Endothelial cell of umbilical vein (primary cell): ENCODE measurements around the gene CCDC167. TPM values are rescaled to one million over a fixed set of nuclear protein-coding genes. Genes with fewer than 3 reads are reported as not detected.

ENCODE experiments used
- Bru-seq: library from RNA; stranded (reverse); fragments of 400-500 nt; gene quantifications from one replicate; lab custom pipeline; 2021; lab: Mats Ljungman, UMichigan
- BruChase-seq, 2 experiments: library from RNA; stranded (reverse); fragments of 400-500 nt; gene quantifications; one replicate each; lab custom pipeline; 2021; lab: Mats Ljungman, UMichigan
- BruUV-seq: library from RNA; stranded (reverse); fragments of 400-500 nt; replicated peaks from 2 replicates; lab custom pipeline; 2021; lab: Mats Ljungman, UMichigan
- CTCF ChIA-PET: fragments of 300-600, 350-600 bp; sonication (Branson Sonifier 250); formaldehyde crosslinking; loops from one replicate; lab custom pipeline; 2021; ENCODE audit warnings: antibody characterized with exemption, inconsistent platforms; lab: Charles Lee
- POLR2A ChIA-PET: fragments of 300-600, 350-600 bp; sonication (Branson Sonifier 250); formaldehyde crosslinking; loops from one replicate; lab custom pipeline; 2021; ENCODE audit warnings: antibody characterized with exemption, inconsistent platforms; lab: Charles Lee
- DNase-seq: peaks from one replicate; pipeline ENCODE4 v3.0.0-alpha.2; 2011; ENCODE audit warnings: low read depth, low spot score
- FAIRE-seq: peaks from 2 replicates; lab custom pipeline; 2011; peaks lifted over from hg19 to GRCh38; lab: Jason Lieb, UNC
- H2AFZ ChIP-seq: 2 replicates; pipeline ENCODE4 v1.6.0; 2012; ENCODE audit warnings: low read depth, low read length, control low read depth, inconsistent platforms
- H3K27ac ChIP-seq: 2 replicates; pipeline ENCODE4 v1.5.1; 2011; ENCODE audit warnings: low read depth, mild to moderate bottlenecking, control low read depth, low read length, moderate library complexity; ENCODE audit not compliant: insufficient read depth
- H3K27me3 ChIP-seq, 2 experiments: 2 replicates each; pipeline versions ENCODE4 v1.6.0 to v1.6.1; 2011; ENCODE audit warnings: low read length in 2 of 2, mixed read lengths in 1 of 2; ENCODE audit not compliant: control insufficient read depth in 2 of 2, insufficient read depth in 2 of 2
- H3K36me3 ChIP-seq, 2 experiments: 2 replicates in 1 of 2; 3 replicates in 1 of 2; pipeline ENCODE4 v1.5.1; 2011; ENCODE audit warnings: low read length in 2 of 2, mild to moderate bottlenecking in 1 of 2, moderate library complexity in 1 of 2; ENCODE audit not compliant: control insufficient read depth in 2 of 2, insufficient read depth in 2 of 2; ENCODE audit errors: extremely low read depth in 1 of 2
- H3K4me1 ChIP-seq: 3 replicates; pipeline ENCODE4 v1.5.1; 2011; ENCODE audit warnings: mild to moderate bottlenecking, low read length; ENCODE audit not compliant: control insufficient read depth, insufficient read depth; ENCODE audit errors: extremely low read depth
- H3K4me2 ChIP-seq: 2 replicates; pipeline ENCODE4 v1.6.1; 2011; ENCODE audit warnings: low read length, control low read depth, mixed read lengths; ENCODE audit not compliant: insufficient read depth
- H3K4me3 ChIP-seq, 3 experiments: fragments of 200-600 bp in 1 of 3; sonication (generic), shearing (Covaris generic) in 1 of 3; replicated peaks in 1 of 3; 2 replicates each; pipeline ENCODE4 v1.5.1; 2011 to 2016; ENCODE audit warnings: control low read depth in 3 of 3, low read length in 3 of 3, mild to moderate bottlenecking in 2 of 3, inconsistent platforms in 1 of 3, low read depth in 1 of 3, moderate library complexity in 1 of 3; ENCODE audit not compliant: insufficient read depth in 1 of 3
- H3K79me2 ChIP-seq: 2 replicates; pipeline ENCODE4 v1.6.0; 2012; ENCODE audit warnings: low read length, inconsistent platforms; ENCODE audit not compliant: control insufficient read depth, insufficient read depth
- H3K9ac ChIP-seq: replicated peaks from 2 replicates; pipeline ENCODE3; 2011; ENCODE audit warnings: low read length, control low read depth; ENCODE audit not compliant: insufficient read depth; ENCODE audit errors: extremely low read depth
- H3K9me1 ChIP-seq: replicated peaks from 3 replicates; pipeline ENCODE4 v1.6.0; 2011; ENCODE audit warnings: mild to moderate bottlenecking, low read length; ENCODE audit not compliant: control insufficient read depth, insufficient read depth; ENCODE audit errors: extremely low read depth
- H3K9me3 ChIP-seq: replicated peaks from 2 replicates; pipeline ENCODE4 v1.5.1; 2012; ENCODE audit warnings: low read length, inconsistent platforms; ENCODE audit not compliant: control insufficient read depth, insufficient read depth
- H4K20me1 ChIP-seq: replicated peaks from 2 replicates; pipeline ENCODE3; 2011; ENCODE audit warnings: mild to moderate bottlenecking, low read length; ENCODE audit not compliant: control insufficient read depth, insufficient read depth; ENCODE audit errors: extremely low read depth
- FOS ChIP-seq: IDR thresholded peaks from 2 replicates; pipeline ENCODE4 v1.6.1; 2011; ENCODE audit warnings: mild to moderate bottlenecking, low read length, moderate library complexity, borderline replicate concordance; ENCODE audit not compliant: insufficient read depth
- GATA2 ChIP-seq: IDR thresholded peaks from 2 replicates; pipeline ENCODE4 v1.7.0; 2011; ENCODE audit warnings: low read depth, mild to moderate bottlenecking, moderate library complexity, mixed read lengths, low read length; ENCODE audit not compliant: insufficient read length, insufficient read depth
- JUN ChIP-seq: IDR thresholded peaks from 2 replicates; pipeline ENCODE4 v1.6.1; 2011; ENCODE audit warnings: borderline replicate concordance, low read depth; ENCODE audit not compliant: insufficient read length, insufficient read depth
- MAX ChIP-seq: IDR thresholded peaks from 2 replicates; pipeline ENCODE4 v1.6.1; 2011; ENCODE audit not compliant: insufficient read depth, insufficient read length
- MYC ChIP-seq: IDR thresholded peaks from one replicate; pipeline ENCODE4 v1.6.1; 2011; ENCODE audit warnings: mild to moderate bottlenecking, low read depth, low read length
- POLR2A ChIP-seq: IDR thresholded peaks from 2 replicates; pipeline ENCODE4 v1.6.1; 2012; ENCODE audit warnings: low read depth, mild to moderate bottlenecking, control low read depth, low read length
- POLR2AphosphoS5 ChIP-seq: IDR thresholded peaks from 2 replicates; pipeline ENCODE4 v1.6.1; 2012; ENCODE audit warnings: low read depth, mild to moderate bottlenecking, control low read depth, low read length, moderate library complexity; ENCODE audit not compliant: insufficient read depth
- dilution Hi-C: fragments of 300-500 bp; cut with MboI; formaldehyde crosslinking; loops from one replicate; pipeline ENCODE4 v1.15.0; 2019; ENCODE audit warnings: low sequenced_read_pairs; ENCODE audit not compliant: extremely low pct_ligation_motif_present
- intact Hi-C: fragments of 100-400 bp; cut with micrococcal nuclease; formaldehyde crosslinking; loops from one replicate; pipeline ENCODE4 v1.10.0; 2022
- long read RNA-seq: library from polyadenylated mRNA; stranded (forward); transcript quantifications from one replicate; pipeline ENCODE4 v2.0.0, GENCODE V29; 2021
- polyA minus RNA-seq, 3 experiments: library from RNA; depleted of rRNA, polyadenylated mRNA; stranded (reverse); fragments of >200 nt; gene quantifications; 1 replicate in 1 of 3; 2 replicates in 2 of 3; pipeline ENCODE4 v1.2.3, GENCODE V29; 2011
- polyA plus RNA-seq, 4 experiments: library from polyadenylated mRNA; depleted of rRNA in 3 of 4; stranded (reverse) in 3 of 4; unstranded in 1 of 4; fragments of >200 nt; gene quantifications; 2 replicates each; pipeline versions ENCODE4 v1.2.1 to v1.2.3, GENCODE V29; 2011 to 2012; ENCODE audit warnings: missing spikeins in 1 of 4
- total RNA-seq: library from RNA; stranded (reverse); gene quantifications from 2 replicates; pipeline ENCODE4 v1.2.3, GENCODE V29; 2021

CCDC167 gene
- 46.6 and 52.7 TPM in 2 replicates for total RNA-seq
- polyA plus RNA-seq: 84.8 and 105 TPM in 2 replicates
- polyA plus RNA-seq (2011; cell fraction: cytosol; rRNA removed): 140 and 204 TPM in 2 replicates
- polyA plus RNA-seq (2011; cell fraction: nucleus; rRNA removed): 43.4 and 47.1 TPM in 2 replicates
- 73.3 and 84.0 TPM in 2 replicates for polyA plus RNA-seq (2012)
- polyA minus RNA-seq: 13.9 and 20.1 TPM in 2 replicates
- 9.9 TPM for polyA minus RNA-seq (2011; cell fraction: cytosol; rRNA and poly(A)+ RNA removed)
- 3.5 and 6.1 TPM in 2 replicates for polyA minus RNA-seq (2011; cell fraction: nucleus; rRNA and poly(A)+ RNA removed)
- Bru-seq, nascent RNA: percentile 55 among the genes with signal in this experiment
- percentile 53 among the genes with signal in this experiment for BruChase-seq, experiment 1, labeled RNA remaining after a 6-hour chase
- BruChase-seq, experiment 2, labeled RNA remaining after a 2-hour chase: percentile 53 among the genes with signal in this experiment
- long read RNA-seq, transcript CCDC167-201 (4 exons, 619 nt): major isoform, 221 of 225 reads
- long read RNA-seq, partial matches to known transcripts: 1 of 225 reads
- long read RNA-seq, other reads (novel, unspliced or antisense): 3 of 225 reads

DNA sequence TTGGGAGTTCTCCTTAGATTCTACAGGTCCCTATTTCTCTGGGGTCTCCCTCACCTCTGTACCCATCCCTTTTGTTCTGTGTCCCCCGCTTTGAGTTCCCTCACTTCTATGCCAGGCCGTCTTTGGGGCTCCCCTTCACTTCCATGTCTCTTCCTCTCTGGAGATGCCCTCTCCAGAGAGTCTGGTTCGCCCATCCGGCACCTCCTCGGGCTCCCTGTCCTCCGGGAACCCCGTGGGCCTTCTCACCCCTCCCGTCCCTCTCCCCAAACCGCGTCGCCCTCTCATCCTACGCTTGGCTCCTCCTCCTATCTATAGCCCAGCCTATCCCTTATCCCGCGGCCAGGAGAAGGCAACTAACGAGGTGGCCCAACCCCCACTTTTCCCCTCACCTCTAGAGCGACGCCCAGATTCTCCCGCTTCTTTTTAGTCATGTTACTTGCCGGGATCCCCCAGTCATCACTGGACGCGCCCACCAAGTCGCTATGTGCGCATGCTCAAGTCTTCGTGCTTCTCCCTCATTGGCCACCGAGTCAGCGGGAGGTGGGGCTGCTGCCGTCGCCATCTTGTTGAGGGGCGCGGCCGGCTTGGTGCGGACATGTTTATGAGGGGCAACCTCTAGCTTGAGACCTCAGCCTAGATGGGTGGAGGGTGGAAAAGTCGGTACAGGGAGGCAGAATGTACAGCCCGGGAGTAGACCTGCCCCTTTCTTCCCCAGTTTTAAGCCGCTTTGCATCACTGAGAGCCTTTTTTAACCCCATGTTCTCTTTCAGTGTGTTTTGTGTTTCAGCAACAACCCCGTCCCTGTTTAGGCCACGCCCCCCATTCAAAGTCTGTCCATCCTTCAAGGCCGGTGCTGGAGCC lies at the start of gene CCDC167:
Gene CCDC167 (minus strand): TSS at position 461 of the 861 bp plus-strand sequence. CDS start 30 bp downstream, at position 431.
- Histone ChIP-seq H3K27ac (peak within 1 kb of the TSS; percentile 62), H4K20me1 (no peaks in the 10 kb centered on the region), H3K4me3 (peak within 1 kb of the TSS; percentile 59 to 83 (median 74)), H3K9ac (peak within 1 kb of the TSS; percentile 89), H3K9me1 (no peaks in the 10 kb centered on the region), H3K4me1 (peaks cover 7% of the 10 kb centered on the region), H3K27me3 (peaks cover 6 to 11% of the 10 kb centered on the region in 2 experiments), H3K36me3 (no peaks in the 10 kb centered on the region), H3K4me2 (peak within 1 kb of the TSS; percentile 94), H3K79me2 (peaks cover 3% of the 10 kb centered on the region), H2AFZ (peak within 1 kb of the TSS; percentile 65), H3K9me3 (no peaks in the 10 kb centered on the region)
- BruUV-seq: no TSS peak
- dilution Hi-C loops: no loop called here
- POLR2A ChIA-PET: interaction anchor here (0.7 kb wide), 2 partner anchors 24 to 678 kb away, joined by 3 to 6 read pairs; no protein-coding TSS in a partner anchor
- CTCF ChIA-PET: interaction anchor here (0.6 to 1.6 kb wide), 8 partner anchors 8 to 66 kb away, joined by 3 to 11 read pairs (median 4); no protein-coding TSS in a partner anchor
- DNase-seq (peak; percentile 99), FAIRE-seq (peak; percentile 98)
- peak; percentile 35 for TF ChIP-seq POLR2AphosphoS5
- no peak for TF ChIP-seq FOS
- TF ChIP-seq GATA2: no peak
- TF ChIP-seq POLR2A: no peak
- TF ChIP-seq MYC: no peak
- TF ChIP-seq MAX: no peak
- no peak for TF ChIP-seq JUN
- intact Hi-C loops: loop anchor here (1.0 to 5.0 kb wide), 2 partner anchors 25 to 53 kb away; no protein-coding TSS in a partner anchor
